WTC11 (cell line): Measurements from ENCODE around the gene MRPL27. TPM values are rescaled to one million over a fixed set of nuclear protein-coding genes. Genes with fewer than 3 reads are reported as not detected.
A peak's percentile ranks its signal among the peaks of the same experiment; 100 is the strongest.

Experiments used
- CBFB ChIP-seq: sonication (generic); formaldehyde crosslinking; IDR thresholded peaks from 2 replicates; pipeline ENCODE4 v1.8.1; 2022; ENCODE audit warnings: mild to moderate bottlenecking, low read depth, missing genetic modification reagents
- CREB1 ChIP-seq: sonication (generic); formaldehyde crosslinking; IDR thresholded peaks from 2 replicates; pipeline ENCODE4 v1.8.0; 2023; ENCODE audit warnings: mild to moderate bottlenecking, missing genetic modification reagents
- CTCF ChIP-seq: fragments of 200-600 bp; IDR thresholded peaks from 2 replicates; pipeline ENCODE4 v1.8.0; 2022; ENCODE audit warnings: antibody characterized with exemption
- EMX1 ChIP-seq: fragments of 250-450 bp; sonication (Bioruptor Pico); IDR thresholded peaks from 2 replicates; pipeline ENCODE4 v1.8.0; 2021; ENCODE audit warnings: mild to moderate bottlenecking
- KAT7 ChIP-seq: sonication (generic); formaldehyde crosslinking; IDR thresholded peaks from 2 replicates; pipeline ENCODE4 v1.8.1; 2023; ENCODE audit warnings: missing genetic modification reagents, mild to moderate bottlenecking, borderline replicate concordance
- MYBL2 ChIP-seq: sonication (generic); formaldehyde crosslinking; IDR thresholded peaks from 2 replicates; pipeline ENCODE4 v1.8.1; 2023; ENCODE audit warnings: mild to moderate bottlenecking, moderate library complexity, missing genetic modification reagents
- NFATC4 ChIP-seq: fragments of 250-450 bp; sonication (Bioruptor Pico); IDR thresholded peaks from 2 replicates; pipeline ENCODE4 v1.9.0; 2021; ENCODE audit warnings: mild to moderate bottlenecking
- NFE2L1 ChIP-seq: sonication (generic); formaldehyde crosslinking; IDR thresholded peaks from 2 replicates; pipeline ENCODE4 v1.8.1; 2023; ENCODE audit warnings: missing genetic modification reagents
- NR3C1 ChIP-seq: sonication (generic); formaldehyde crosslinking; conservative IDR thresholded peaks from 2 replicates; pipeline ENCODE4 v1.8.1; 2023; ENCODE audit warnings: low read depth, mild to moderate bottlenecking, missing genetic modification reagents
- PREB ChIP-seq: sonication (generic); formaldehyde crosslinking; IDR thresholded peaks from 2 replicates; pipeline ENCODE4 v1.8.1; 2022; ENCODE audit warnings: mild to moderate bottlenecking, missing genetic modification reagents, moderate library complexity, borderline replicate concordance
- RORB ChIP-seq: fragments of 250-450 bp; sonication (Bioruptor Pico); IDR thresholded peaks from 2 replicates; pipeline ENCODE4 v1.9.0; 2021; ENCODE audit warnings: mild to moderate bottlenecking
- SMAD3 ChIP-seq: sonication (generic); formaldehyde crosslinking; IDR thresholded peaks from 2 replicates; pipeline ENCODE4 v1.8.0; 2022; ENCODE audit warnings: missing genetic modification reagents, mild to moderate bottlenecking, borderline replicate concordance
- SMAD4 ChIP-seq: sonication (generic); formaldehyde crosslinking; IDR thresholded peaks from 2 replicates; pipeline ENCODE4 v1.8.0; 2022; ENCODE audit warnings: mild to moderate bottlenecking, missing genetic modification reagents
- TCF7 ChIP-seq: sonication (generic); formaldehyde crosslinking; IDR thresholded peaks from 2 replicates; pipeline ENCODE4 v1.8.0; 2022; ENCODE audit warnings: mild to moderate bottlenecking, low read depth, missing genetic modification reagents, moderate library complexity
- TEAD1 ChIP-seq: sonication (generic); formaldehyde crosslinking; IDR thresholded peaks from 2 replicates; pipeline ENCODE4 v1.8.0; 2022; ENCODE audit warnings: mild to moderate bottlenecking, missing genetic modification reagents
- USF1 ChIP-seq: sonication (generic); formaldehyde crosslinking; IDR thresholded peaks from 2 replicates; pipeline ENCODE4 v1.8.0; 2022; ENCODE audit warnings: mild to moderate bottlenecking, missing genetic modification reagents
- ZNF121 ChIP-seq: sonication (generic); formaldehyde crosslinking; IDR thresholded peaks from 2 replicates; pipeline ENCODE4 v1.8.0; 2023; ENCODE audit warnings: missing genetic modification reagents
- ZNF263 ChIP-seq: sonication (generic); formaldehyde crosslinking; IDR thresholded peaks from 2 replicates; pipeline ENCODE4 v1.8.1; 2022; ENCODE audit warnings: low read depth, mild to moderate bottlenecking, moderate library complexity, missing genetic modification reagents
- ZNF396 ChIP-seq: fragments of 250-450 bp; sonication (Bioruptor Pico); IDR thresholded peaks from 2 replicates; pipeline ENCODE4 v1.8.0; 2021; ENCODE audit warnings: mild to moderate bottlenecking, moderate library complexity, borderline replicate concordance
- ZNF512 ChIP-seq: sonication (generic); formaldehyde crosslinking; IDR thresholded peaks from 2 replicates; pipeline ENCODE4 v1.8.1; 2022; ENCODE audit warnings: missing genetic modification reagents, borderline replicate concordance
- ZSCAN18 ChIP-seq: fragments of 250-450 bp; sonication (Bioruptor Pico); IDR thresholded peaks from 2 replicates; pipeline ENCODE4 v2.1.2; 2022; ENCODE audit warnings: mild to moderate bottlenecking, moderate library complexity
- total RNA-seq: library from RNA; stranded (reverse); gene quantifications from 3 replicates; pipeline ENCODE4 v1.2.3, GENCODE V29; 2021
- TF ChIP-seq, protein P1 (sequence below): sonication (generic); formaldehyde crosslinking; IDR thresholded peaks from 2 replicates; pipeline ENCODE4 v1.8.0; 2023; ENCODE audit warnings: mild to moderate bottlenecking, missing genetic modification reagents
- TF ChIP-seq, protein P2 (sequence below): fragments of 250-450 bp; sonication (Bioruptor Pico); IDR thresholded peaks from 2 replicates; pipeline ENCODE4 v1.9.0; 2021; ENCODE audit warnings: moderate library complexity, mild to moderate bottlenecking, inconsistent platforms, borderline replicate concordance
- TF ChIP-seq, protein P3 (sequence below): sonication (generic); formaldehyde crosslinking; IDR thresholded peaks from 2 replicates; pipeline ENCODE4 v1.8.1; 2023; ENCODE audit warnings: mild to moderate bottlenecking, moderate library complexity, missing genetic modification reagents
- TF ChIP-seq, protein P4 (sequence below): fragments of 250-450 bp; sonication (Bioruptor Pico); IDR thresholded peaks from 2 replicates; pipeline ENCODE4 v1.9.0; 2021; ENCODE audit warnings: mild to moderate bottlenecking

The MRPL27 gene
- total RNA-seq, 1 experiment from 2014 or later, result 80.5 TPM

DNA sequence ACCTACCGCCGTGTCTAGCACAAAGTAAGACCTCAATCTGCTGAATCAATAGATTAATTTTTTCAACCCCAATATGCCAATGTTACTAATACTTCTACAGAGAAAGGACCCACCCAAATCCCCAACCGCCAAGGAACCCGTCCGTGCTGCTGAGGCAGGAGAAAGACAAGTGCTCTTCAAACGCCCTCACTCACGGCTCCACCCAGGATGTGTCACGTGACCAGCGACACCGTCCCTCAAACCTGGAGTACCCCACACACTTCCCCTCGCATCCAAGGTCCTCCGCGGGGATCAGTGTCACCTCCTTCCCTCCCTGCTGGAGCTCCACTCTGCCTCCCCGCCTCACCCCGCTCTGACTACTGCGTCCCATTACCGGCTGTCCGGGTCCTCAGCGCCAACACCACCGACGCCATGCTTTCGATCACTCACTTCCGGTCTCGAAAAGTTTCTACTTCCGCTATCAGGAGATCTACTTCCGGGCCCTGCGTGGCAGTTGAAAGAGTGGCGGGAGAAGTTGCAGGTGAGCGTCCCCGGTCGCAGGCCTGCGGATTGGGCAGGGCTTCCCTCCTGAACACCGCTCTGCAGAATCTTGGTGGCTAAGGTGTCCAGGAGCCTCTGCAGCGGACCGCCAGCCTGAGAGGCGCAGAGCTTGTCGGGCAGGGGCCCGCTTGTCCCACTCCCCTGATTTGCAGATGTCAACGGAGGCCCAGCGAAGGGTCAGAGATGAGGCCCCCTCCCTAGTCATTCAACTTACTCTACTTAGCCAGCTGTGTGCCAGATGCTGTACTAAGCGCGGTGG is at the start of gene MRPL27, which contains the start of gene EME1 (continued):
- TF ChIP-seq PREB (CRISPR knock-in tag) (peak; percentile 83; the same call in 1 of the 2 replicates), CREB1 (CRISPR knock-in tag) (0 out of 2 replicates have a peak, but pooled peaks have one; percentile 75), MYBL2 (CRISPR knock-in tag) (peak; percentile 94), SMAD3 (no peak; the same call in 1 of the 2 replicates), ZNF396 (CRISPR knock-in tag) (no peak), TCF7 (CRISPR knock-in tag) (0 out of 2 replicates have a peak, but pooled peaks have one; percentile 52), RORB (CRISPR knock-in tag) (no peak), EMX1 (no peak), ZSCAN18 (CRISPR knock-in tag) (no peak), KAT7 (CRISPR knock-in tag) (no peak), SMAD4 (CRISPR knock-in tag) (no peak), NR3C1 (CRISPR knock-in tag) (no peak), NFATC4 (no peak), CBFB (CRISPR knock-in tag) (no peak), ZNF121 (CRISPR knock-in tag) (no peak), CTCF (no peak), ZNF263 (no peak), NFE2L1 (CRISPR knock-in tag) (peak; percentile 77; the same call in 1 of the 2 replicates), USF1 (CRISPR knock-in tag) (peak; percentile 96), TEAD1 (CRISPR knock-in tag) (peak; percentile 41; the same call in 1 of the 2 replicates), ZNF512 (CRISPR knock-in tag) (no peak)
- TF ChIP-seq, protein P1, sequence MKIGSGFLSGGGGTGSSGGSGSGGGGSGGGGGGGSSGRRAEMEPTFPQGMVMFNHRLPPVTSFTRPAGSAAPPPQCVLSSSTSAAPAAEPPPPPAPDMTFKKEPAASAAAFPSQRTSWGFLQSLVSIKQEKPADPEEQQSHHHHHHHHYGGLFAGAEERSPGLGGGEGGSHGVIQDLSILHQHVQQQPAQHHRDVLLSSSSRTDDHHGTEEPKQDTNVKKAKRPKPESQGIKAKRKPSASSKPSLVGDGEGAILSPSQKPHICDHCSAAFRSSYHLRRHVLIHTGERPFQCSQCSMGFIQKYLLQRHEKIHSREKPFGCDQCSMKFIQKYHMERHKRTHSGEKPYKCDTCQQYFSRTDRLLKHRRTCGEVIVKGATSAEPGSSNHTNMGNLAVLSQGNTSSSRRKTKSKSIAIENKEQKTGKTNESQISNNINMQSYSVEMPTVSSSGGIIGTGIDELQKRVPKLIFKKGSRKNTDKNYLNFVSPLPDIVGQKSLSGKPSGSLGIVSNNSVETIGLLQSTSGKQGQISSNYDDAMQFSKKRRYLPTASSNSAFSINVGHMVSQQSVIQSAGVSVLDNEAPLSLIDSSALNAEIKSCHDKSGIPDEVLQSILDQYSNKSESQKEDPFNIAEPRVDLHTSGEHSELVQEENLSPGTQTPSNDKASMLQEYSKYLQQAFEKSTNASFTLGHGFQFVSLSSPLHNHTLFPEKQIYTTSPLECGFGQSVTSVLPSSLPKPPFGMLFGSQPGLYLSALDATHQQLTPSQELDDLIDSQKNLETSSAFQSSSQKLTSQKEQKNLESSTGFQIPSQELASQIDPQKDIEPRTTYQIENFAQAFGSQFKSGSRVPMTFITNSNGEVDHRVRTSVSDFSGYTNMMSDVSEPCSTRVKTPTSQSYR (CRISPR knock-in tag), result peak; percentile 84
- TF ChIP-seq, protein P2, sequence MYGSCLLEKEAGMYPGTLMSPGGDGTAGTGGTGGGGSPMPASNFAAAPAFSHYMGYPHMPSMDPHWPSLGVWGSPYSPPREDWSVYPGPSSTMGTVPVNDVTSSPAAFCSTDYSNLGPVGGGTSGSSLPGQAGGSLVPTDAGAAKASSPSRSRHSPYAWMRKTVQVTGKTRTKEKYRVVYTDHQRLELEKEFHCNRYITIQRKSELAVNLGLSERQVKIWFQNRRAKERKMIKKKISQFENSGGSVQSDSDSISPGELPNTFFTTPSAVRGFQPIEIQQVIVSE (CRISPR knock-in tag), result no peak
- TF ChIP-seq, protein P3, sequence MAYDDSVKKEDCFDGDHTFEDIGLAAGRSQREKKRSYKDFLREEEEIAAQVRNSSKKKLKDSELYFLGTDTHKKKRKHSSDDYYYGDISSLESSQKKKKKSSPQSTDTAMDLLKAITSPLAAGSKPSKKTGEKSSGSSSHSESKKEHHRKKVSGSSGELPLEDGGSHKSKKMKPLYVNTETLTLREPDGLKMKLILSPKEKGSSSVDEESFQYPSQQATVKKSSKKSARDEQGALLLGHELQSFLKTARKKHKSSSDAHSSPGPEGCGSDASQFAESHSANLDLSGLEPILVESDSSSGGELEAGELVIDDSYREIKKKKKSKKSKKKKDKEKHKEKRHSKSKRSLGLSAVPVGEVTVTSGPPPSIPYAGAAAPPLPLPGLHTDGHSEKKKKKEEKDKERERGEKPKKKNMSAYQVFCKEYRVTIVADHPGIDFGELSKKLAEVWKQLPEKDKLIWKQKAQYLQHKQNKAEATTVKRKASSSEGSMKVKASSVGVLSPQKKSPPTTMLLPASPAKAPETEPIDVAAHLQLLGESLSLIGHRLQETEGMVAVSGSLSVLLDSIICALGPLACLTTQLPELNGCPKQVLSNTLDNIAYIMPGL (CRISPR knock-in tag), result no peak
- TF ChIP-seq, protein P4, sequence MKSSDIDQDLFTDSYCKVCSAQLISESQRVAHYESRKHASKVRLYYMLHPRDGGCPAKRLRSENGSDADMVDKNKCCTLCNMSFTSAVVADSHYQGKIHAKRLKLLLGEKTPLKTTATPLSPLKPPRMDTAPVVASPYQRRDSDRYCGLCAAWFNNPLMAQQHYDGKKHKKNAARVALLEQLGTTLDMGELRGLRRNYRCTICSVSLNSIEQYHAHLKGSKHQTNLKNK (CRISPR knock-in tag), result no peak
